Gastroesophageal sphincter (tissue), 3 donors: ENCODE results near the gene SDC1.

Experiments
- POLR2A ChIP-seq, 2 donors: fragments of 450-650 bp; IDR thresholded peaks; one replicate each; pipeline ENCODE4 v1.6.1; 2017; ENCODE audit warnings: antibody characterized with exemption in 2 of 2, mild to moderate bottlenecking in 2 of 2, moderate library complexity in 1 of 2
- TF ChIP-seq, protein P1 (sequence below), 4 experiments: fragments of 200-600 bp in 2 of 4; fragments of 450-650 bp in 2 of 4; sonication (generic) in 1 of 4; IDR thresholded peaks; one replicate each; pipeline ENCODE4 v1.5.1; 2017 to 2019; ENCODE audit warnings: antibody characterized with exemption in 4 of 4, mild to moderate bottlenecking in 2 of 4, moderate library complexity in 2 of 4

DNA sequence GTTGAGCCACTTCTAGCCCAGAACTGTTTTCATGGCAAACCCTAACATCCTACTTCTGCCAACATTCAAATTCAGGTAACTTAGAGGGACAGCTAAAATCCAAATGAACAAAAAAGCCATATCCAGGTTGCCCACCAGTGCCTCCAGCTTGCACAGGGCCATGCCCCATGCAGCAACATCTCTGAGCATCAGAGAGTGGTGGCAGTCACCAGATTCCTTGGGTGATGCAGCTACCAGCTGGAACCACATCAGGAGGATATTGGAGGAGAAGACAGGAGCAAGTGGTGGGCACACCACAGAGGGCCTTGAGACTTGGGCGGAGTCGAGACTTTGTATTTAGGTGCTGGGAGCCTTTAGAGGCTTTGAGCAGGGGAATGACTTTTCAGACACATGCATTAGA, 50.5 kb downstream of the SDC1 start:
- TF ChIP-seq, protein P1, sequence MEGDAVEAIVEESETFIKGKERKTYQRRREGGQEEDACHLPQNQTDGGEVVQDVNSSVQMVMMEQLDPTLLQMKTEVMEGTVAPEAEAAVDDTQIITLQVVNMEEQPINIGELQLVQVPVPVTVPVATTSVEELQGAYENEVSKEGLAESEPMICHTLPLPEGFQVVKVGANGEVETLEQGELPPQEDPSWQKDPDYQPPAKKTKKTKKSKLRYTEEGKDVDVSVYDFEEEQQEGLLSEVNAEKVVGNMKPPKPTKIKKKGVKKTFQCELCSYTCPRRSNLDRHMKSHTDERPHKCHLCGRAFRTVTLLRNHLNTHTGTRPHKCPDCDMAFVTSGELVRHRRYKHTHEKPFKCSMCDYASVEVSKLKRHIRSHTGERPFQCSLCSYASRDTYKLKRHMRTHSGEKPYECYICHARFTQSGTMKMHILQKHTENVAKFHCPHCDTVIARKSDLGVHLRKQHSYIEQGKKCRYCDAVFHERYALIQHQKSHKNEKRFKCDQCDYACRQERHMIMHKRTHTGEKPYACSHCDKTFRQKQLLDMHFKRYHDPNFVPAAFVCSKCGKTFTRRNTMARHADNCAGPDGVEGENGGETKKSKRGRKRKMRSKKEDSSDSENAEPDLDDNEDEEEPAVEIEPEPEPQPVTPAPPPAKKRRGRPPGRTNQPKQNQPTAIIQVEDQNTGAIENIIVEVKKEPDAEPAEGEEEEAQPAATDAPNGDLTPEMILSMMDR (IDR thresholded peaks at IDR 0.05) = no peak
- no peak for TF ChIP-seq POLR2A (IDR thresholded peaks at IDR 0.05)
